ENCODE measurements around the gene ESCO1. TPM values are rescaled to one million over a fixed set of nuclear protein-coding genes. Genes with fewer than 3 reads are reported as not detected.

The ESCO1 gene
- total RNA-seq, 4 donors from 2014 or later = 15.9 to 23.5 (median 17.3) TPM

- no peaks in the 10 kb centered on the region for H3K36me3 ChIP-seq
- no peak overlapping the region for H3K4me3 ChIP-seq
- no peak for DNase-seq (ENCODE audit: low spot score in 2 of 2)
- no peaks in the 10 kb centered on the region for H3K4me1 ChIP-seq
- no peak overlapping the region for H3K27ac ChIP-seq
- 84% methylated on average over 3 of the region's 3 CpGs for WGBS
- H3K9me3 ChIP-seq = no peaks in the 10 kb centered on the region
- no peaks in the 10 kb centered on the region for H3K27me3 ChIP-seq
- TF ChIP-seq CTCF (IDR thresholded peaks at IDR 0.05) (no peak), EP300 (IDR thresholded peaks at IDR 0.05) (no peak), POLR2AphosphoS5 (IDR thresholded peaks at IDR 0.05) (no peak), POLR2A (IDR thresholded peaks at IDR 0.05) (no peak)
Measured at GRCh38 chr18:21486905-21487437, 113.5 kb downstream of the ESCO1 start.

GRCh38 chr18:21484851-21485636 is 115.5 kb downstream of the ESCO1 start:
- Histone ChIP-seq H3K4me3 (no peak overlapping the region), H3K4me1 (no peaks in the 10 kb centered on the region), H3K27me3 (no peaks in the 10 kb centered on the region), H3K27ac (no peak overlapping the region), H3K9me3 (no peaks in the 10 kb centered on the region), H3K36me3 (no peaks in the 10 kb centered on the region)
- 55% methylated on average over 7 of the region's 7 CpGs for WGBS
- no peak for DNase-seq (ENCODE audit: low spot score in 2 of 2)
- TF ChIP-seq POLR2AphosphoS5 (IDR thresholded peaks at IDR 0.05) (no peak), CTCF (IDR thresholded peaks at IDR 0.05) (no peak), POLR2A (IDR thresholded peaks at IDR 0.05) (no peak), EP300 (IDR thresholded peaks at IDR 0.05) (no peak)

- no peak for DNase-seq (ENCODE audit: low spot score in 2 of 2)
- Histone ChIP-seq H3K9me3 (no peaks in the 10 kb centered on the region), H3K4me3 (no peak overlapping the region), H3K36me3 (no peaks in the 10 kb centered on the region), H3K27me3 (no peaks in the 10 kb centered on the region), H3K27ac (no peak overlapping the region), H3K4me1 (no peaks in the 10 kb centered on the region)
- WGBS = 74% methylated on average over 5 of the region's 5 CpGs
- TF ChIP-seq POLR2A (IDR thresholded peaks at IDR 0.05) = no peak
- TF ChIP-seq EP300 (IDR thresholded peaks at IDR 0.05) = no peak
- TF ChIP-seq CTCF (IDR thresholded peaks at IDR 0.05) = no peak
- TF ChIP-seq POLR2AphosphoS5 (IDR thresholded peaks at IDR 0.05) = no peak
Measured at GRCh38 chr18:21483051-21483450, 117.5 kb downstream of the ESCO1 start.

- Histone ChIP-seq H3K27me3 (no peaks in the 10 kb centered on the region), H3K4me1 (no peaks in the 10 kb centered on the region), H3K9me3 (no peaks in the 10 kb centered on the region), H3K36me3 (no peaks in the 10 kb centered on the region), H3K4me3 (no peak overlapping the region), H3K27ac (no peak overlapping the region)
- TF ChIP-seq POLR2AphosphoS5 (IDR thresholded peaks at IDR 0.05) (no peak), CTCF (IDR thresholded peaks at IDR 0.05) (no peak), EP300 (IDR thresholded peaks at IDR 0.05) (no peak), POLR2A (IDR thresholded peaks at IDR 0.05) (no peak)
- DNase-seq (ENCODE audit: low spot score in 2 of 2) = no peak
- 59% methylated on average over 2 of the region's 2 CpGs for WGBS
Measured at GRCh38 chr18:21481739-21482138, 118.8 kb downstream of the ESCO1 start.

- H3K36me3 ChIP-seq = no peaks in the 10 kb centered on the region
- no peak for TF ChIP-seq CTCF (IDR thresholded peaks at IDR 0.05)
- TF ChIP-seq POLR2AphosphoS5 (IDR thresholded peaks at IDR 0.05) = no peak
- no peak for TF ChIP-seq EP300 (IDR thresholded peaks at IDR 0.05)
- TF ChIP-seq POLR2A (IDR thresholded peaks at IDR 0.05) = no peak
- no peak for DNase-seq (ENCODE audit: low spot score in 2 of 2)
- no peaks in the 10 kb centered on the region for H3K9me3 ChIP-seq
- 95% methylated on average over 5 of the region's 5 CpGs for WGBS
- H3K27me3 ChIP-seq = no peaks in the 10 kb centered on the region
- H3K4me3 ChIP-seq = no peak overlapping the region
- no peaks in the 10 kb centered on the region for H3K4me1 ChIP-seq
- no peak overlapping the region for H3K27ac ChIP-seq
Measured at GRCh38 chr18:21479721-21480120, 120.8 kb downstream of the ESCO1 start.
